OCI-LY7 (cell line): ENCODE measurements around the gene HAS3.

Experiments used
- EZH2phosphoT487 ChIP-seq: fragments of 200-600 bp; sonication (generic); IDR thresholded peaks from 2 replicates; pipeline ENCODE4 v1.6.1; 2018; ENCODE audit warnings: low read depth, borderline replicate concordance, mild to moderate bottlenecking, mixed run types, antibody characterized with exemption, low read length, moderate library complexity, mixed read lengths
- TF ChIP-seq, protein P1 (sequence below): fragments of 200-600 bp; sonication (generic); conservative IDR thresholded peaks from 2 replicates; pipeline ENCODE4 v1.5.1; 2014; ENCODE audit warnings: mild to moderate bottlenecking, antibody characterized with exemption, low read length, moderate library complexity, mixed read lengths

DNA sequence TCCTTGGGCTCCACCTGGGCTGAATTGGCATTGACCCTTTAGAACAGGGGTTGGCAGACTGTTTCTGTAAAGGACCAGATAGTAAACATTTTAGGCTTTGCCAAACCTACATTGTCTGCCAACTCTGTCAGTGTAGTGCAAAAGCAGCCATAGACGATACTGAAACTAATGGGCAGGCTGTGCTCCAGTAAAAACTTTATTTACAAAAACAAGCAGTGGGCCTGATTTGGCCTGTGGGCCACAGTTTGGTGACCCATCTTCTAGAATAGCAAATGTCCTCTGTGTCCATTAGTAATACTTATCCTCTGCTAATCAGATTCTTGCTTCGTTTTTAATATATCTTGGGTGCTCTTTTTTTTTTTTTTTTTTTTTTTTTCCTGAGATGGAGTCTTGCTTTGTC is 33.2 kb downstream of the HAS3 start:
- TF ChIP-seq, protein P1, sequence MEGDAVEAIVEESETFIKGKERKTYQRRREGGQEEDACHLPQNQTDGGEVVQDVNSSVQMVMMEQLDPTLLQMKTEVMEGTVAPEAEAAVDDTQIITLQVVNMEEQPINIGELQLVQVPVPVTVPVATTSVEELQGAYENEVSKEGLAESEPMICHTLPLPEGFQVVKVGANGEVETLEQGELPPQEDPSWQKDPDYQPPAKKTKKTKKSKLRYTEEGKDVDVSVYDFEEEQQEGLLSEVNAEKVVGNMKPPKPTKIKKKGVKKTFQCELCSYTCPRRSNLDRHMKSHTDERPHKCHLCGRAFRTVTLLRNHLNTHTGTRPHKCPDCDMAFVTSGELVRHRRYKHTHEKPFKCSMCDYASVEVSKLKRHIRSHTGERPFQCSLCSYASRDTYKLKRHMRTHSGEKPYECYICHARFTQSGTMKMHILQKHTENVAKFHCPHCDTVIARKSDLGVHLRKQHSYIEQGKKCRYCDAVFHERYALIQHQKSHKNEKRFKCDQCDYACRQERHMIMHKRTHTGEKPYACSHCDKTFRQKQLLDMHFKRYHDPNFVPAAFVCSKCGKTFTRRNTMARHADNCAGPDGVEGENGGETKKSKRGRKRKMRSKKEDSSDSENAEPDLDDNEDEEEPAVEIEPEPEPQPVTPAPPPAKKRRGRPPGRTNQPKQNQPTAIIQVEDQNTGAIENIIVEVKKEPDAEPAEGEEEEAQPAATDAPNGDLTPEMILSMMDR: no peak
- TF ChIP-seq EZH2phosphoT487: no peak
